GM19035 (cell line): Measurements from ENCODE around the gene MLC1.

Experiments used
- ATAC-seq: cut with Tn5 transposase; IDR thresholded peaks from one replicate; pipeline ENCODE4 v1.9.1; 2021; ENCODE audit not compliant: unreplicated experiment

Gene MLC1

GRCh38 chr22:50058906-50059880 is 26.0 kb downstream of the MLC1 start:
- no peak for ATAC-seq

- ATAC-seq, result no peak
Measured at GRCh38 chr22:50058061-50058905, 26.9 kb downstream of the MLC1 start, which contains the start of gene TTLL8. TSS of gene TTLL8 (minus strand) at chr22:50058298.

- no peak for ATAC-seq
Measured at GRCh38 chr22:50057278-50058060, 27.8 kb downstream of the MLC1 start.

GRCh38 chr22:50056214-50056972 is 28.8 kb downstream of the MLC1 start:
- no peak for ATAC-seq

- no peak for ATAC-seq
Measured at GRCh38 chr22:50053861-50054260, 31.4 kb downstream of the MLC1 start.

- no peak for ATAC-seq
Measured at GRCh38 chr22:50051930-50052329, 33.3 kb downstream of the MLC1 start.

GRCh38 chr22:50049299-50050195 is 35.7 kb downstream of the MLC1 start:
- no peak for ATAC-seq

GRCh38 chr22:50048836-50049235 is 36.4 kb downstream of the MLC1 start:
- no peak for ATAC-seq

GRCh38 chr22:50048061-50048765 is 37.0 kb downstream of the MLC1 start:
- ATAC-seq, result no peak

- no peak for ATAC-seq
Measured at GRCh38 chr22:50047346-50047745, 37.9 kb downstream of the MLC1 start.

GRCh38 chr22:50046481-50047245 is 38.6 kb downstream of the MLC1 start:
- ATAC-seq, result no peak

GRCh38 chr22:50046019-50046415 is 39.2 kb downstream of the MLC1 start:
- no peak for ATAC-seq

- ATAC-seq, result no peak
Measured at GRCh38 chr22:50045211-50046018, 39.8 kb downstream of the MLC1 start.

GRCh38 chr22:50044485-50045118 is 40.6 kb downstream of the MLC1 start:
- no peak for ATAC-seq

- no peak for ATAC-seq
Measured at GRCh38 chr22:50041361-50042065, 43.7 kb downstream of the MLC1 start.

- no peak for ATAC-seq
Measured at GRCh38 chr22:50040717-50041116, 44.5 kb downstream of the MLC1 start.
